Measurements from ENCODE around the gene NMUR1.

The NMUR1 gene

GRCh38 chr2:231525248-231526163 lies 4.7 kb downstream of the NMUR1 start:
- DNase-seq, result no peak

- DNase-seq, result no peak
Observed at GRCh38 chr2:231524477-231525247, 5.6 kb downstream of the NMUR1 start.

GRCh38 chr2:231523451-231524285 lies 6.6 kb downstream of the NMUR1 start:
- peak; percentile 20 to 55 for DNase-seq

GRCh38 chr2:231522418-231523180 lies 7.6 kb downstream of the NMUR1 start:
- no peak for DNase-seq

GRCh38 chr2:231521443-231521842 lies 8.8 kb downstream of the NMUR1 start:
- no peak for DNase-seq

GRCh38 chr2:231519975-231520555 lies 10.2 kb downstream of the NMUR1 start:
- DNase-seq, result no peak

- DNase-seq, result no peak
Observed at GRCh38 chr2:231518771-231519170, 11.5 kb downstream of the NMUR1 start.

- no peak for DNase-seq
Observed at GRCh38 chr2:231515603-231516002, 14.6 kb downstream of the NMUR1 start.

- DNase-seq, result no peak
Observed at GRCh38 chr2:231514951-231515297, 15.3 kb downstream of the NMUR1 start.

- DNase-seq, result peak; percentile 98 to 99
Observed at GRCh38 chr2:231514225-231514950, 15.9 kb downstream of the NMUR1 start.

GRCh38 chr2:231513746-231514224 lies 16.5 kb downstream of the NMUR1 start:
- no peak for DNase-seq

GRCh38 chr2:231512222-231512621 lies 18.0 kb downstream of the NMUR1 start:
- DNase-seq, result no peak

GRCh38 chr2:231503766-231504165 lies 26.5 kb downstream of the NMUR1 start:
- DNase-seq, result no peak

- no peak for DNase-seq
Observed at GRCh38 chr2:231502596-231502995, 27.6 kb downstream of the NMUR1 start.

- no peak for DNase-seq
Observed at GRCh38 chr2:231497651-231498050, 32.6 kb downstream of the NMUR1 start.

- DNase-seq, result no peak
Observed at GRCh38 chr2:231494669-231495068, 35.6 kb downstream of the NMUR1 start.

GRCh38 chr2:231490801-231491200 lies 39.4 kb downstream of the NMUR1 start:
- DNase-seq, result no peak

- peak in 1 of 2 donors; percentile 14 for DNase-seq
Observed at GRCh38 chr2:231489990-231490389, 40.3 kb downstream of the NMUR1 start.

- DNase-seq, result no peak
Observed at GRCh38 chr2:231488331-231488730, 41.9 kb downstream of the NMUR1 start.

- DNase-seq, result no peak
Observed at GRCh38 chr2:231486851-231487596, 43.2 kb downstream of the NMUR1 start.
